GM18508 (cell line): Measurements from ENCODE around the gene PAX2.

ENCODE experiments used
- ATAC-seq: cut with Tn5 transposase; IDR thresholded peaks from one replicate; pipeline ENCODE4 v1.9.1; 2021; ENCODE audit warnings: moderate number of reproducible peaks; ENCODE audit not compliant: insufficient read depth, unreplicated experiment

Gene PAX2

DNA sequence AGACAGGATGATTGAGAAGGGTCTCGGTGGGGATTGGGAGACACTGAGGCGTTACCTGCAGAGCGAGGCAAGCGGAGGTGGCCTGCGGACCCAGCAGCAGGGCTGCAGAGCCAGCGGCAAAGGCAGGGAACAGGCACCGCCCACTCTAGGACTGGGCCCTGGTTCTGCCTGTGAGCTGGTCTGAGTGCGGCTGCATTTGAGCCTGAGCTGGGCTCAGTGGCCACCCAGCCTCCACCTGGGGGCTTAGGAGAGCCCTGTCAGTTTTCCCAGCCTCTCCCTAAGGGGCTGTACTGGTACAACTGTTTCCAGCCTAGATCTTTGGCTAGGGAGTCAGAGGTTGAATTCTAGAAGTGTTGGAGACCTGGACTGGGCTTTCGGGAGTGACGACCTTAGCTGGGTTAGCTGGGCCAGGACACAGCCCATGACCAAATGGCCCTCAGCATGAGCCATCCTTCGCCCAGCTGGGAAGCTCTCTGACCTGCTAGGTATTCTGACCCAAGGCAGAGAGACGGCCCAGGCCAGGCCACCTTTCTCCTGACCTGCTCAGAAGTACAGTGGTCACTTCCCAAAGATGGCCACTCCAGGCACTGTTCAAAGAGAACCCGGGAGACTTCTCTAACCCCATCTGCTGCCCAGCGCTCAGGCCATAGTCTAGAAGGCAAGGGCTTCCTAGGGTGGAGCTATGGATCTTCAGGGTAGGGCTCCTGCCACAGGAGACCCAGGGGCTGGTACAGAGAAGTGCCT, 64.9 kb downstream of the PAX2 start:
- ATAC-seq, result no peak

DNA sequence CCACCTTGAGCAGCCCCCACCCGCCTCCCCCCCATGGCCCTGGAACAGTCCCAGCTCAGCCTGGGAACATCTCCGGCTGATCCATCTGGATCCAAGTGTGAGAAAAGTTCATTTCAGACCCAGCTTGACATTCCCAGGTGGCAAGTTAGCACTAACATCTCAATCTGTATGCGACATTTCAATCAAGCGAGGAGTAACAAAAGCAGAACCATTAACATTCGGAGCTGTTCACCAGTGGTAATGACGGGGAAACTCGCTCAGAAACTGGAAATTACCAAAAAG, 65.4 kb downstream of the PAX2 start:
- no peak for ATAC-seq

DNA sequence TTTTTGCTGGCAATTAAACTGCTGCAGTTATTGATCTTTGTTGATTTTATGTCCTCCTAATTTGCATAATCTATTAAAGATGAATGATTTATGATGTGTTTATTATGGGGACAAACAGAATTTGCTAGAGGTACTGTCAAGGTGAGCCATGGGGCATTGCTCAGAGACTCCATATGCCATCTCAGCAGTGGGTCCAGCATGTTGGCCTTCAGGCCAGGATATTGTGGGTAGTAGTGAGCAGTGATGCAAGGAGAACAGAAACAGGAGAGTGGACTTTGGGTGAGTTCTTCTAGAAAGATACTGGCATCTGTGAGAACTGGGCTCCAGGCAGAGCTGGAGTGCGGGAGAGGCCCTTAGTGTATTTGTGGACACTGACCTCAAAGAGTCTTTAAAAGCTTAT, 65.9 kb downstream of the PAX2 start:
- no peak for ATAC-seq

DNA sequence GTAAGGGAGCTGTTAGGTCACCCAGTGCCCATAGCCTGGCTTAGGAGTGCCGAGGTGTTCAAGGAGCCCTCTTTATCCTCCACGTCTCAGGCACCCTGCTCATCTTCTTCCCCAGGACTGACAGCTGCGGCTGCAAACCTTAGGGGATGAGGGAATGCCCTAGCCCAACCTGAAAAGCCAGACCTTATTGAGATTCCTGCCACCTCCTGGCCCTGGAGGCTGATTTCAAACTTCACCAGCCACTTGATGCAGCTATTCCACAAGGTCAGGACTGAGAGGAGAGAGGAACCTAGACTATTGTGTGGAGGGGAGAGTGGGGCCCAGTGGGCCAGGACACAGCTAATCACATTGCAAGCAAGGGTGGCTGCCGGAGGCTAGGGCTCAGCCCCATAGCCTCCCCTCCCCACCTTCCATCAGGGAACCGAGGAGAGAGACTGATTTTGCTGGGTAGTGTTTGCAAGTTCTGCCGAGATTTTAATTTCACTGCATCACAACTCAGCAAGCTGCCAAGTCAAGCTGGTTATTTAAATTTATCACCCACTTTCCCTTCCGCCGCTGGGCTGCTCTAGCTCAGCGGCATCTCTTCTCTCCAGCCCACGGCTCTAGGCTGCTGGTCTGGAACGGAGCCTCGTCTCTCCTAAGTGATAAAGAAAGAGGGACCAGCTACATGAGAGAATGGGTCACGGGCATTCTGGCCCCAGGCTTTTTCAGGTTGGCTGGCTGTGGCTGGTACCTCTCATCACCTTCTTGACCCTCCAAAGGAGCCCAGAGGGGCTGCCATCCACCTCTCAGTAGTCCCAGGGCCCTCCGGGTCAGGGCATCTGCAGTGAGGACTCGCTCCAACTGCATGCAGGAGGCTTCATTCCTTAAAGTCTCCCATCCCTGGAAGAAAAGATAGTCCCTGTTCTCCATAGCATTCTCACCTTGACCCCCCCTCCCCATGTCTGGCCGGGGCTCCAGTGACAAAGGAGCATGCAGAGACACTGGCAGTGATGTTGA, 66.7 kb downstream of the PAX2 start:
- ATAC-seq, result no peak

DNA sequence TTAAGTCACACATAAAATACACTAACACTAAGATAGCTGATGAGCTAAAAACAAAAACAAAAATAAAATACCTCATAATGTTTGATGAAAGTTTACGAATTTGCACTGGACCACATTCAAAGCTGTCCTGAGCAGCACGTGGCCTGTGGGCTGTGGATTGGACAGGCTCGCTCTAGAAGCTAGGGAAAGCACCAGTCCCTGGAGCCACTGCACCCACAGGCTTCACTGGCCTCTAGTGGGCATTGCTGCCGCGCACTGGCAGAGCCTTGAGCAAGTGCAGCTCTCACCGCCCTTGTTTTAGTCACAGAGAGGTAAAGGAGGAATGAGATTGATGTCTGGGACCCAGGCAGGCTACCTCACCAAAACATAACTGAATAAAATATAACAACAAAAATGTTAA, 67.6 kb downstream of the PAX2 start:
- no peak for ATAC-seq

DNA sequence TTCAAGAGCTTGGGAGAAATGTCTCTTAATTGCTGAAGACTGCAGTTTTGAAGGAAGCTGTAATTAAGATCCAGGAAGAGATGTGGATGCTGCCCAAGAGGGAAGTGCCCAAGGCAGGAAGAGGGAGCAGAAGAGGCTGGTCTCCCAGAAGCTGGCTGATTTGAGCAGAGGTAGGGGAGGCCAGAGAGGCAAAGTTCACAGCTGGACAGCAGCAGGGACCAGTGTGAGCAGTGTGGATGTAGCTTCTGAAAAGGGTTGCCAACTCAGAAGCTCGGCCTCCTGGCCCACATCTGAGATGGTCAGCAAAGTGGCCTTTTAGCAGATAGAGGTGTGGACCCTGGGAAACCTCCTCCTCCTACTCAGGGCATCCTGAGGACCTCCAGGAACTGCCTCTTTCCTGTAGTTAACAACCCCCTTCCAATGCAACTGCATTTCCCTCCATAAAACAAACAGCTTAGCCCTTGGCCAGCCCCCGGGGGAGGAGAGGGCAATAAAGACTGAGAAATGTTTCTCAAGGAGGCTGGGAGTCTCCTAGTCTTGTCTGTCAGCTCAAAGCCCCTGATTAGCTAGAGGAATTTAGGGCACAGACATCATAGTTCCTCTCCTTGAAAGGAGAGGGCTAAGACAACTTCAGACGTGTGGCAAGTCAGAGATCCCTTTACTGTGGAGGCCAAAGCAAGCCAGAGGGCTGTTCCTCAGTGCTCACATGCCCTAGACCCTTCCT, 69.5 kb downstream of the PAX2 start:
- ATAC-seq, result no peak

DNA sequence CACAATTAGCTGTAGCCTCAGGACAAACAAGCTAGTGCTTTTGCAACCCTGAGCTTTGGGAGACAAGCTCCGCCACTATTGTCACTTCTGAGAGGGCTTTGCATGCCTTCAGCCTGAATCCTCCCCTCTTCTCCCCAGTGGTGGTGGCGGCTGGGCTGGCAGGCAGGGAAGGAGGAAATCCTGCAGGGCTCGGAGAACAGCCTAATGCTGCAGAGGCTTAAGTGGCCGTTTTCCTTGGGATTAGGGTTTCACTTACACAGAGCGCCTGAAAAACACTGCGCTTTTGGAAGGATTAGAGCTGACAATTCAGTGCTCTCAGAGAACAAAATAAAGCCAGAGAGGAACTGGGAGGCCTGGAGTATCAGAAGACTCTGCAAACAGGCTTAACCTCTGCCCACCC, 71.3 kb downstream of the PAX2 start:
- no peak for ATAC-seq

DNA sequence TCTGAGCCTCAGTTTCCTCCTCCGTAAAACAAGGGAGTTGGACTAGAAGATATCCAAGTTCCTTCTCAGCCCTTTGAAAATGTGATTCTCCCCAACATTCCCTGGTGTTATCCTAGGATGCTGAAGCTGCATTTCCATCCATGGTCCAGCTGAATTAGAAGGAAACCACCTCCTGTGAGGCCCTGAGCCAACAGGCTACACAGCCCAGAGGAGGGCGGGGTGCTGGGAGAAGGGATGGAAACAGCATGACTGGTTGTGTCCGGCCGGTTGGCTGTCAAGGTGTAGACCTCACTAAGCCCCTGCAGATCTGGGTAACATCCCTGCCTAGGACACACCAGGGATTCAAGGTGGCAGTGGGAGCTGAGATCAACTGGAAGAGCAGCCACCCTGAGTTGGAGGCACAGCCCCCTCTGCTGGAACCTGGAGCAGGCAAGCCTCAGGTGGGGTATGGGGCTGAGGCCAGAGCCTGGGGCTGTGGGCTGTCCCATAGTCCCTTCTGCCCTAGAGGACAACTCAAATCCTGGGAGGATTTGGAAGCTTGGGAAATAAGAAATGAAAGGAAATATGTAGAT, 72.0 kb downstream of the PAX2 start:
- ATAC-seq, result no peak

DNA sequence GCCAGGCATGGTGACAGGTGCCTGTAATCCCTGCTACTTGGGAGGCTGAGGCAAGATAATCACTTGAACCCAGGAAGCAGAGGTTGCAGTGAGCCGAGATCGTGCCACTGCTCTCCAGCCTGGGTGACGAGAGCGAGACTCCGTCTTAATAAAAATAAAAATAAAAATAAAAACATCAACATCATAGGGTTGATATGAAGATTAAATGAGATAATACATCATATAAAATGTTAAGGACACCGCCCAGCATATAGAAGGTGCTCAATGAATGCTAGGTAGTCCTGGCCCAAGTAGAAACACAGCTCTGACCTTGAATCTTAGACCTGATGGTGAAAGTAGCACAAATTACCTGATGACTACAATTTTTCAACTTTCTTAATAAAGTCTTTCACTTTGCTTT, 74.0 kb downstream of the PAX2 start:
- no peak for ATAC-seq

DNA sequence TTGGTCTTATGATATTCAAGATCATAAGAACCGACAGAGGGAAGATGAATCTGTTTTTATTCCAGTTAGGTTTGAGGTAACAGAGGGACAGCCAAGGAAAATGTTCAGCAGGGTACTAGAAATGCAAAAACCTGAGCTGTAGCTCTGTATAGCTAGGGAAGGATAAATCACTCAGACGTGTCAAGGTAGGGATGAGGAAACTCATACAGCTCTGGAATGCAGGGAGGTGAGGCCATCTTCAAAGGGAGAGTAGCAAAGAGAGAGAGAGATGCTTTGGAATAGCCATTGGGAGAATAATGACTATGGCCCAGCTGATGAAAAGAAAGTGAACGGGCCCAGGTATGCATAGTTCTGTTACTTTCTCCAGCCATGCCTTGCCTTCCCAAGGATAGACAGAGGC, 77.8 kb downstream of the PAX2 start:
- ATAC-seq, result no peak

DNA sequence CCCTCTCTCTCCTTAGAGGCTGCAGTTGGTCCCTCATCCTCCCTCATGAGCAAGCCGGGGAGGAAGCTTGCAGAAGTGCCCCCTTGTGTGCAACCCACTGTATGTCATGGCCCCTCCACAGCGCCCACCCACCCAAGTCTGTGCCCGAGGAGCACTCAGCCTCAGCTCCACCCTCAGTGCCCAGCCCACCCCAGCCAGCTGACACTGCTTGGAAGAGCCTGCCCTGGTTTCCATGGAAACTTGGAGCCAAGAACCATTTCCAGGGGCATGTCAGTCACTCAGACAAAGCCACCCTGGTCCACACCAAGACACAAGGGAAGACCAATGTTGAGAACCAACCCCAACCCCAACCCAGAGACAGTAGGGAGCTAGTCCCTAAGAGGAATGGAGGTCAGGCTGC, 79.5 kb downstream of the PAX2 start:
- ATAC-seq, result no peak

DNA sequence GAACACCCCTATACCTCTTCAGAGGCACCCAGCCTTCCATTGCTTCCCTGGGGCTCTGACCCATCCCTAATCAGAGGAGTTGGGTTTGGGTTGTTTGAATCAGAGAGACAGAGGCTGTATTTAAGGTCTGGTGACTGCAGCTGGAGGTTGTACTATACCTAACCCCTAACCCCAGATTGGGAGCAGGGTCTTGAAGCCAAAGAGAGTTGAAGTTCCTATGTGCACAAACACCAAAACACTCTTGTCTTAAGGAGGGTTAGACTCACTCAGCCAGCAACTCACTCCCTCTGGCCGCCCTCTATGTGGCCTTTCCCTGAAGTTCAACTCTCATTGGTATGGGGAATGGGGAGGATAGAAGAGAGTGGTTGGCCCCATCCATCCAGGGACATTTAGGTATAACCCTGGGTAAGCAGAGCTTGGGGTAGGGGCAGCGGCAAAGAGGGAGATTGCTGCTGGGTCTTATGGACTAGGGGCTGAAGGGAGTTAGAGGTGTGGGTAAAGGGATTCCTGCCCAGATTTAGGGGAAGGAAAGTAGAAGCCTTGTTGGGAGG, 80.0 kb downstream of the PAX2 start:
- ATAC-seq, result no peak

DNA sequence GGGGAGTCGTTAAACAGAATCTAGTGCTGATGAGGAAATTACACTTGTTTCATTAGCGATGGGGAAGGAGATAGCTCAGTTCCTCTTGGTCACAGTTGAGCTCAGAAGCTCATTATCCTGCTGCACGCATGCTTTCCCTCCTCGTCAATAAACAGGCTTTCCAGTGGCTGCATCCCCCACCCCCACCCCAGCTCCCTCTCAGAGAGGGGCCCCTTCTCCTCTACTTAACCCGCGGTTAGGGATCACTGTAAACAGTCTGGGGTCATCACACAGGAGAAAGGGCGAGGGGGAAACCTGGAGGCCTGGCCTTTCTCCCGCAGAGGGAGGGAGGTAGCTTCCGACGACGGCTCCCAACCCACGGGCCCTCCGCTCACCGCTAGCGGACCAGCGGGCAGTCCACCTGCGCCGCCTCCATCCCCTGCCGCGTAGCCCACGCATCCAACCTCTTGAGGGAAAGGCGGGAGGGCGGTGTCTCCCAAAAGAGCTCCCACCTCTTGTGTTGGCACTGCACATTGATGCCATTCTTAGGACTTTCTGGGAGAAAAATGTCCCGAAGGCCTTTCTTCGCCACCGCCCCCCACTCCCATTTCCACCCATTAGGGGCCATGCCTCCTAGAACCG, 80.8 kb downstream of the PAX2 start:
- no peak for ATAC-seq

DNA sequence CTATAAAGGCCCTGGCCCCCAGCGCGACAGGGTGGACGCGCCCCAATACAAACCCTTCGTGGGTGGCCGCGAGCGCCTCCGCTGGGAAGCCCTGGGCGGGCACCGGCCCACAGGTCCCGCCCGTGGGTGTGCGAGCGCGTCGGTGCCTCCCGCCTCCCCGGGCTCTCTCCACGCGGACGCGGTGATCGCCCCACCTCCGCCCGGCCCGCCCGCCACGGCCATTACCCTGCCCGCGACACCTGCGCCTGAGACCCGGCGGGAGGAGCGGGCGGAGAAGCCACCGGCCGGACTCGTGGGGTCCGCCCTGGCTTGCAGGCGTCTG, 81.2 kb downstream of the PAX2 start:
- ATAC-seq, result no peak

DNA sequence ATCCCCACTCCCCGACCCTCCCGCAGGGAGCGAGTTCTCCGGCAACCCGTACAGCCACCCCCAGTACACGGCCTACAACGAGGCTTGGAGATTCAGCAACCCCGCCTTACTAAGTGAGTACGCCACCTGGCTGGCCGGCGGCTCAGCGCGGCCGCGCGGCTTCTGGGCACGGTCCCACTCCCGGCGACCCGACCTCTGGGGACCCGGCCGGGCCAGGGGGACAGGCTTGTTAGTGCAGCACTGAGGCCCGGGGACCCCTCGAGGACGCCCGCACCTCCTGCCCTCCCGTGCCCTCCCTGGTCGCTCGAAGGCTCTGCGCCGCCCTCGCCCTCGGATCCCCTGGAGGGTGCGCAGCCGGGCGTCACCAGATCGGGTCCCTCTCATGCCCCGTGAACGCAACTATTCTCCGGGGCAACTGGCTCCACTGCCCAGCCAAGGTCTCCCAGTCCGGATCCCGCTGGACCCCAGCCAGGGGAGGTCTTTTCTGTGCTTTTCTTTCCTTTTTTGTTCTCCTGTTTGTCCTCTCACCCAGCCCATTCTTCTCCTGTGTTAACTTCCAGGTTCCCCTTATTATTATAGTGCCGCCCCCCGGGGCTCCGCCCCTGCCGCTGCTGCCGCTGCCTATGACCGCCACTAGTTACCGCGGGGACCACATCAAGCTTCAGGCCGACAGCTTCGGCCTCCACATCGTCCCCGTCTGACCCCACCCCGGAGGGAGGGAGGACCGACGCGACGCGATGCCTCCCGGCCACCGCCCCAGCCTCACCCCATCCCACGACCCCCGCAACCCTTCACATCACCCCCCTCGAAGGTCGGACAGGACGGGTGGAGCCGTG, 81.8 kb downstream of the PAX2 start:
- ATAC-seq, result no peak

DNA sequence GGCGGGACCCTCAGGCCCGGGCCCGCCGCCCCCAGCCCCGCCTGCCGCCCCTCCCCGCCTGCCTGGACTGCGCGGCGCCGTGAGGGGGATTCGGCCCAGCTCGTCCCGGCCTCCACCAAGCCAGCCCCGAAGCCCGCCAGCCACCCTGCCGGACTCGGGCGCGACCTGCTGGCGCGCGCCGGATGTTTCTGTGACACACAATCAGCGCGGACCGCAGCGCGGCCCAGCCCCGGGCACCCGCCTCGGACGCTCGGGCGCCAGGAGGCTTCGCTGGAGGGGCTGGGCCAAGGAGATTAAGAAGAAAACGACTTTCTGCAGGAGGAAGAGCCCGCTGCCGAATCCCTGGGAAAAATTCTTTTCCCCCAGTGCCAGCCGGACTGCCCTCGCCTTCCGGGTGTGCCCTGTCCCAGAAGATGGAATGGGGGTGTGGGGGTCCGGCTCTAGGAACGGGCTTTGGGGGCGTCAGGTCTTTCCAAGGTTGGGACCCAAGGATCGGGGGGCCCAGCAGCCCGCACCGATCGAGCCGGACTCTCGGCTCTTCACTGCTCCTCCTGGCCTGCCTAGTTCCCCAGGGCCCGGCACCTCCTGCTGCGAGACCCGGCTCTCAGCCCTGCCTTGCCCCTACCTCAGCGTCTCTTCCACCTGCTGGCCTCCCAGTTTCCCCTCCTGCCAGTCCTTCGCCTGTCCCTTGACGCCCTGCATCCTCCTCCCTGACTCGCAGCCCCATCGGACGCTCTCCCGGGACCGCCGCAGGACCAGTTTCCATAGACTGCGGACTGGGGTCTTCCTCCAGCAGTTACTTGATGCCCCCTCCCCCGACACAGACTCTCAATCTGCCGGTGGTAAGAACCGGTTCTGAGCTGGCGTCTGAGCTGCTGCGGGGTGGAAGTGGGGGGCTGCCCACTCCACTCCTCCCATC, 82.7 kb downstream of the PAX2 start:
- no peak for ATAC-seq

DNA sequence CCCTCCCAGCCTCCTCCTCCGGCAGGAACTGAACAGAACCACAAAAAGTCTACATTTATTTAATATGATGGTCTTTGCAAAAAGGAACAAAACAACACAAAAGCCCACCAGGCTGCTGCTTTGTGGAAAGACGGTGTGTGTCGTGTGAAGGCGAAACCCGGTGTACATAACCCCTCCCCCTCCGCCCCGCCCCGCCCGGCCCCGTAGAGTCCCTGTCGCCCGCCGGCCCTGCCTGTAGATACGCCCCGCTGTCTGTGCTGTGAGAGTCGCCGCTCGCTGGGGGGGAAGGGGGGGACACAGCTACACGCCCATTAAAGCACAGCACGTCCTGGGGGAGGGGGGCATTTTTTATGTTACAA, 83.3 kb downstream of the PAX2 start:
- ATAC-seq, result no peak

DNA sequence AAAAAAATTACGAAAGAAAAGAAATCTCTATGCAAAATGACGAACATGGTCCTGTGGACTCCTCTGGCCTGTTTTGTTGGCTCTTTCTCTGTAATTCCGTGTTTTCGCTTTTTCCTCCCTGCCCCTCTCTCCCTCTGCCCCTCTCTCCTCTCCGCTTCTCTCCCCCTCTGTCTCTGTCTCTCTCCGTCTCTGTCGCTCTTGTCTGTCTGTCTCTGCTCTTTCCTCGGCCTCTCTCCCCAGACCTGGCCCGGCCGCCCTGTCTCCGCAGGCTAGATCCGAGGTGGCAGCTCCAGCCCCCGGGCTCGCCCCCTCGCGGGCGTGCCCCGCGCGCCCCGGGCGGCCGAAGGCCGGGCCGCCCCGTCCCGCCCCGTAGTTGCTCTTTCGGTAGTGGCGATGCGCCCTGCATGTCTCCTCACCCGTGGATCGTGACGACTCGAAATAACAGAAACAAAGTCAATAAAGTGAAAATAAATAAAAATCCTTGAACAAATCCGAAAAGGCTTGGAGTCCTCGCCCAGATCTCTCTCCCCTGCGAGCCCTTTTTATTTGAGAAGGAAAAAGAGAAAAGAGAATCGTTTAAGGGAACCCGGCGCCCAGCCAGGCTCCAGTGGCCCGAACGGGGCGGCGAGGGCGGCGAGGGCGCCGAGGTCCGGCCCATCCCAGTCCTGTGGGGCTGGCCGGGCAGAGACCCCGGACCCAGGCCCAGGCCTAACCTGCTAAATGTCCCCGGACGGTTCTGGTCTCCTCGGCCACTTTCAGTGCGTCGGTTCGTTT, 83.9 kb downstream of the PAX2 start:
- no peak for ATAC-seq
